ENCODE results near the gene SLC6A3. TPM values are rescaled to one million over a fixed set of nuclear protein-coding genes. Genes with fewer than 3 reads are reported as not detected.

Gene SLC6A3
- total and polyA plus RNA-seq, 2 of the 13 experiments (the other 11 are each of a cell fraction or from before 2014, with no cell fraction given), result 0.01 TPM; not detected in 1

DNA sequence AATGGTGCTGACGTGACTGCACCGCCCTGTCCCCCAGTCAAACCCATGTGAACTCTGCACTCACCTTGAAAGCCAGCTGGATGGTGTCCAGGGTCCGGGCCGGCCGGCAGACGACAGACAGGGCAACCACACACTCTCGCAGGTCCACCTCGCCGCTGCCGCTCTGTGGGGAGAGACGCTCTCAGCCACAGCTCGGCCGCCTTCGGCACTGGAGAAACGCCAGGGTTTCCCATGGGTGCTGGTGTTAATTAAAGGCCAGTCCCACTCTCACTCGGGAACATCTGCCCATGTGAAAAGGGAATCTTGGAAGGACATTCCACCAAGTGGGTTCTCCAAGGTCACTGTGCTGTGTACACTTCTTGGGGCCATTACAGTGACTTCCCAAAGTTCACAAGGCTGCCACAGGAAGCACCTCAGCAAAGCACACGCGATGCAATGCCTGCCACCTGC, 25.5 kb upstream of the SLC6A3 start (continued):
- TF ChIP-seq, protein P1, sequence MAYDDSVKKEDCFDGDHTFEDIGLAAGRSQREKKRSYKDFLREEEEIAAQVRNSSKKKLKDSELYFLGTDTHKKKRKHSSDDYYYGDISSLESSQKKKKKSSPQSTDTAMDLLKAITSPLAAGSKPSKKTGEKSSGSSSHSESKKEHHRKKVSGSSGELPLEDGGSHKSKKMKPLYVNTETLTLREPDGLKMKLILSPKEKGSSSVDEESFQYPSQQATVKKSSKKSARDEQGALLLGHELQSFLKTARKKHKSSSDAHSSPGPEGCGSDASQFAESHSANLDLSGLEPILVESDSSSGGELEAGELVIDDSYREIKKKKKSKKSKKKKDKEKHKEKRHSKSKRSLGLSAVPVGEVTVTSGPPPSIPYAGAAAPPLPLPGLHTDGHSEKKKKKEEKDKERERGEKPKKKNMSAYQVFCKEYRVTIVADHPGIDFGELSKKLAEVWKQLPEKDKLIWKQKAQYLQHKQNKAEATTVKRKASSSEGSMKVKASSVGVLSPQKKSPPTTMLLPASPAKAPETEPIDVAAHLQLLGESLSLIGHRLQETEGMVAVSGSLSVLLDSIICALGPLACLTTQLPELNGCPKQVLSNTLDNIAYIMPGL (CRISPR knock-in tag; IDR thresholded peaks at IDR 0.05; ENCODE audit: borderline replicate concordance in 1 of 2, low read depth in 1 of 2), result 0 out of 4 replicates have a peak, but pooled peaks of 1 of the 2 experiments have one; percentile 29
- TF ChIP-seq ERF (CRISPR knock-in tag; IDR thresholded peaks at IDR 0.05), result no peak
- TF ChIP-seq EEA1 (CRISPR knock-in tag; IDR thresholded peaks at IDR 0.05; ENCODE audit: borderline replicate concordance), result no peak
- TF ChIP-seq, protein P2, sequence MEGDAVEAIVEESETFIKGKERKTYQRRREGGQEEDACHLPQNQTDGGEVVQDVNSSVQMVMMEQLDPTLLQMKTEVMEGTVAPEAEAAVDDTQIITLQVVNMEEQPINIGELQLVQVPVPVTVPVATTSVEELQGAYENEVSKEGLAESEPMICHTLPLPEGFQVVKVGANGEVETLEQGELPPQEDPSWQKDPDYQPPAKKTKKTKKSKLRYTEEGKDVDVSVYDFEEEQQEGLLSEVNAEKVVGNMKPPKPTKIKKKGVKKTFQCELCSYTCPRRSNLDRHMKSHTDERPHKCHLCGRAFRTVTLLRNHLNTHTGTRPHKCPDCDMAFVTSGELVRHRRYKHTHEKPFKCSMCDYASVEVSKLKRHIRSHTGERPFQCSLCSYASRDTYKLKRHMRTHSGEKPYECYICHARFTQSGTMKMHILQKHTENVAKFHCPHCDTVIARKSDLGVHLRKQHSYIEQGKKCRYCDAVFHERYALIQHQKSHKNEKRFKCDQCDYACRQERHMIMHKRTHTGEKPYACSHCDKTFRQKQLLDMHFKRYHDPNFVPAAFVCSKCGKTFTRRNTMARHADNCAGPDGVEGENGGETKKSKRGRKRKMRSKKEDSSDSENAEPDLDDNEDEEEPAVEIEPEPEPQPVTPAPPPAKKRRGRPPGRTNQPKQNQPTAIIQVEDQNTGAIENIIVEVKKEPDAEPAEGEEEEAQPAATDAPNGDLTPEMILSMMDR (CRISPR knock-in tag; IDR thresholded peaks at IDR 0.05), result peak; percentile 44
- TF ChIP-seq KDM2A (CRISPR knock-in tag; IDR thresholded peaks at IDR 0.05; ENCODE audit: borderline replicate concordance, low read depth), result peak; percentile 54; the same call in 1 of the 2 replicates
- no peak for TF ChIP-seq TBP (CRISPR knock-in tag; IDR thresholded peaks at IDR 0.05)
- TF ChIP-seq, protein P3, sequence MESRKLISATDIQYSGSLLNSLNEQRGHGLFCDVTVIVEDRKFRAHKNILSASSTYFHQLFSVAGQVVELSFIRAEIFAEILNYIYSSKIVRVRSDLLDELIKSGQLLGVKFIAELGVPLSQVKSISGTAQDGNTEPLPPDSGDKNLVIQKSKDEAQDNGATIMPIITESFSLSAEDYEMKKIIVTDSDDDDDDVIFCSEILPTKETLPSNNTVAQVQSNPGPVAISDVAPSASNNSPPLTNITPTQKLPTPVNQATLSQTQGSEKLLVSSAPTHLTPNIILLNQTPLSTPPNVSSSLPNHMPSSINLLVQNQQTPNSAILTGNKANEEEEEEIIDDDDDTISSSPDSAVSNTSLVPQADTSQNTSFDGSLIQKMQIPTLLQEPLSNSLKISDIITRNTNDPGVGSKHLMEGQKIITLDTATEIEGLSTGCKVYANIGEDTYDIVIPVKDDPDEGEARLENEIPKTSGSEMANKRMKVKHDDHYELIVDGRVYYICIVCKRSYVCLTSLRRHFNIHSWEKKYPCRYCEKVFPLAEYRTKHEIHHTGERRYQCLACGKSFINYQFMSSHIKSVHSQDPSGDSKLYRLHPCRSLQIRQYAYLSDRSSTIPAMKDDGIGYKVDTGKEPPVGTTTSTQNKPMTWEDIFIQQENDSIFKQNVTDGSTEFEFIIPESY (CRISPR knock-in tag; IDR thresholded peaks at IDR 0.05), result peak; percentile 84
- no peak for TF ChIP-seq LCORL (IDR thresholded peaks at IDR 0.05)
- TF ChIP-seq LCORL (CRISPR knock-in tag; IDR thresholded peaks at IDR 0.05), result peak; percentile 22; the same call in 1 of the 2 replicates
- no peak for TF ChIP-seq TBX3 (IDR thresholded peaks at IDR 0.05; ENCODE audit: borderline replicate concordance)
- TF ChIP-seq ZNF792 (CRISPR knock-in tag; IDR thresholded peaks at IDR 0.05), result peak; percentile 38; the same call in 1 of the 2 replicates
- TF ChIP-seq SAP130 (CRISPR knock-in tag; IDR thresholded peaks at IDR 0.05; ENCODE audit: low read depth), result peak; percentile 77
- TF ChIP-seq, protein P4, sequence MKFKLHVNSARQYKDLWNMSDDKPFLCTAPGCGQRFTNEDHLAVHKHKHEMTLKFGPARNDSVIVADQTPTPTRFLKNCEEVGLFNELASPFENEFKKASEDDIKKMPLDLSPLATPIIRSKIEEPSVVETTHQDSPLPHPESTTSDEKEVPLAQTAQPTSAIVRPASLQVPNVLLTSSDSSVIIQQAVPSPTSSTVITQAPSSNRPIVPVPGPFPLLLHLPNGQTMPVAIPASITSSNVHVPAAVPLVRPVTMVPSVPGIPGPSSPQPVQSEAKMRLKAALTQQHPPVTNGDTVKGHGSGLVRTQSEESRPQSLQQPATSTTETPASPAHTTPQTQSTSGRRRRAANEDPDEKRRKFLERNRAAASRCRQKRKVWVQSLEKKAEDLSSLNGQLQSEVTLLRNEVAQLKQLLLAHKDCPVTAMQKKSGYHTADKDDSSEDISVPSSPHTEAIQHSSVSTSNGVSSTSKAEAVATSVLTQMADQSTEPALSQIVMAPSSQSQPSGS (CRISPR knock-in tag; IDR thresholded peaks at IDR 0.05), result peak; percentile 30; the same call in 1 of the 2 replicates
- 0 out of 2 replicates have a peak, but pooled peaks have one; percentile 20 for TF ChIP-seq ELF3 (CRISPR knock-in tag; IDR thresholded peaks at IDR 0.05)
- TF ChIP-seq REPIN1 (CRISPR knock-in tag; IDR thresholded peaks at IDR 0.05; ENCODE audit: borderline replicate concordance, low read depth), result 0 out of 2 replicates have a peak, but pooled peaks have one; percentile 23
- TF ChIP-seq, protein P5, sequence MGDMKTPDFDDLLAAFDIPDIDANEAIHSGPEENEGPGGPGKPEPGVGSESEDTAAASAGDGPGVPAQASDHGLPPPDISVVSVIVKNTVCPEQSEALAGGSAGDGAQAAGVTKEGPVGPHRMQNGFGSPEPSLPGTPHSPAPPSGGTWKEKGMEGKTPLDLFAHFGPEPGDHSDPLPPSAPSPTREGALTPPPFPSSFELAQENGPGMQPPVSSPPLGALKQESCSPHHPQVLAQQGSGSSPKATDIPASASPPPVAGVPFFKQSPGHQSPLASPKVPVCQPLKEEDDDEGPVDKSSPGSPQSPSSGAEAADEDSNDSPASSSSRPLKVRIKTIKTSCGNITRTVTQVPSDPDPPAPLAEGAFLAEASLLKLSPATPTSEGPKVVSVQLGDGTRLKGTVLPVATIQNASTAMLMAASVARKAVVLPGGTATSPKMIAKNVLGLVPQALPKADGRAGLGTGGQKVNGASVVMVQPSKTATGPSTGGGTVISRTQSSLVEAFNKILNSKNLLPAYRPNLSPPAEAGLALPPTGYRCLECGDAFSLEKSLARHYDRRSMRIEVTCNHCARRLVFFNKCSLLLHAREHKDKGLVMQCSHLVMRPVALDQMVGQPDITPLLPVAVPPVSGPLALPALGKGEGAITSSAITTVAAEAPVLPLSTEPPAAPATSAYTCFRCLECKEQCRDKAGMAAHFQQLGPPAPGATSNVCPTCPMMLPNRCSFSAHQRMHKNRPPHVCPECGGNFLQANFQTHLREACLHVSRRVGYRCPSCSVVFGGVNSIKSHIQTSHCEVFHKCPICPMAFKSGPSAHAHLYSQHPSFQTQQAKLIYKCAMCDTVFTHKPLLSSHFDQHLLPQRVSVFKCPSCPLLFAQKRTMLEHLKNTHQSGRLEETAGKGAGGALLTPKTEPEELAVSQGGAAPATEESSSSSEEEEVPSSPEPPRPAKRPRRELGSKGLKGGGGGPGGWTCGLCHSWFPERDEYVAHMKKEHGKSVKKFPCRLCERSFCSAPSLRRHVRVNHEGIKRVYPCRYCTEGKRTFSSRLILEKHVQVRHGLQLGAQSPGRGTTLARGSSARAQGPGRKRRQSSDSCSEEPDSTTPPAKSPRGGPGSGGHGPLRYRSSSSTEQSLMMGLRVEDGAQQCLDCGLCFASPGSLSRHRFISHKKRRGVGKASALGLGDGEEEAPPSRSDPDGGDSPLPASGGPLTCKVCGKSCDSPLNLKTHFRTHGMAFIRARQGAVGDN (CRISPR knock-in tag; IDR thresholded peaks at IDR 0.05), result peak; percentile 88
- TF ChIP-seq GABPB1 (CRISPR knock-in tag; IDR thresholded peaks at IDR 0.05), result 0 out of 2 replicates have a peak, but pooled peaks have one; percentile 25
- 0 out of 2 replicates have a peak, but pooled peaks have one; percentile 5 for TF ChIP-seq ZNF629 (CRISPR knock-in tag; conservative IDR thresholded peaks at IDR 0.05)
- no peak for TF ChIP-seq AGO1 (IDR thresholded peaks at IDR 0.05; ENCODE audit: low read depth, low read length, poor library complexity, severe bottlenecking)
